Measurements from ENCODE around the gene TFDP3.

- TF ChIP-seq, protein P1, sequence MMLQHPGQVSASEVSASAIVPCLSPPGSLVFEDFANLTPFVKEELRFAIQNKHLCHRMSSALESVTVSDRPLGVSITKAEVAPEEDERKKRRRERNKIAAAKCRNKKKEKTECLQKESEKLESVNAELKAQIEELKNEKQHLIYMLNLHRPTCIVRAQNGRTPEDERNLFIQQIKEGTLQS (IDR thresholded peaks at IDR 0.05) = no peak
- TF ChIP-seq, protein P2, sequence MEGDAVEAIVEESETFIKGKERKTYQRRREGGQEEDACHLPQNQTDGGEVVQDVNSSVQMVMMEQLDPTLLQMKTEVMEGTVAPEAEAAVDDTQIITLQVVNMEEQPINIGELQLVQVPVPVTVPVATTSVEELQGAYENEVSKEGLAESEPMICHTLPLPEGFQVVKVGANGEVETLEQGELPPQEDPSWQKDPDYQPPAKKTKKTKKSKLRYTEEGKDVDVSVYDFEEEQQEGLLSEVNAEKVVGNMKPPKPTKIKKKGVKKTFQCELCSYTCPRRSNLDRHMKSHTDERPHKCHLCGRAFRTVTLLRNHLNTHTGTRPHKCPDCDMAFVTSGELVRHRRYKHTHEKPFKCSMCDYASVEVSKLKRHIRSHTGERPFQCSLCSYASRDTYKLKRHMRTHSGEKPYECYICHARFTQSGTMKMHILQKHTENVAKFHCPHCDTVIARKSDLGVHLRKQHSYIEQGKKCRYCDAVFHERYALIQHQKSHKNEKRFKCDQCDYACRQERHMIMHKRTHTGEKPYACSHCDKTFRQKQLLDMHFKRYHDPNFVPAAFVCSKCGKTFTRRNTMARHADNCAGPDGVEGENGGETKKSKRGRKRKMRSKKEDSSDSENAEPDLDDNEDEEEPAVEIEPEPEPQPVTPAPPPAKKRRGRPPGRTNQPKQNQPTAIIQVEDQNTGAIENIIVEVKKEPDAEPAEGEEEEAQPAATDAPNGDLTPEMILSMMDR (IDR thresholded peaks at IDR 0.05; ENCODE audit: low read depth, low read length, missing input control) = no peak
- TF ChIP-seq RAD21 (IDR thresholded peaks at IDR 0.05) (no peak), JUND (IDR thresholded peaks at IDR 0.05) (no peak)
Measured at GRCh38 chrX:133214301-133214700, 3.9 kb downstream of the TFDP3 start.
